GM12873 (cell line): Measurements from ENCODE around the gene GRK7.

Experiments
- TF ChIP-seq, protein P1 (sequence below): IDR thresholded peaks from 2 replicates; pipeline ENCODE4 v1.5.1; 2012; ENCODE audit warnings: low read depth, mild to moderate bottlenecking, moderate library complexity, low read length, control low read depth; ENCODE audit not compliant: insufficient read depth; ENCODE audit errors: missing control alignments

The GRK7 gene

DNA sequence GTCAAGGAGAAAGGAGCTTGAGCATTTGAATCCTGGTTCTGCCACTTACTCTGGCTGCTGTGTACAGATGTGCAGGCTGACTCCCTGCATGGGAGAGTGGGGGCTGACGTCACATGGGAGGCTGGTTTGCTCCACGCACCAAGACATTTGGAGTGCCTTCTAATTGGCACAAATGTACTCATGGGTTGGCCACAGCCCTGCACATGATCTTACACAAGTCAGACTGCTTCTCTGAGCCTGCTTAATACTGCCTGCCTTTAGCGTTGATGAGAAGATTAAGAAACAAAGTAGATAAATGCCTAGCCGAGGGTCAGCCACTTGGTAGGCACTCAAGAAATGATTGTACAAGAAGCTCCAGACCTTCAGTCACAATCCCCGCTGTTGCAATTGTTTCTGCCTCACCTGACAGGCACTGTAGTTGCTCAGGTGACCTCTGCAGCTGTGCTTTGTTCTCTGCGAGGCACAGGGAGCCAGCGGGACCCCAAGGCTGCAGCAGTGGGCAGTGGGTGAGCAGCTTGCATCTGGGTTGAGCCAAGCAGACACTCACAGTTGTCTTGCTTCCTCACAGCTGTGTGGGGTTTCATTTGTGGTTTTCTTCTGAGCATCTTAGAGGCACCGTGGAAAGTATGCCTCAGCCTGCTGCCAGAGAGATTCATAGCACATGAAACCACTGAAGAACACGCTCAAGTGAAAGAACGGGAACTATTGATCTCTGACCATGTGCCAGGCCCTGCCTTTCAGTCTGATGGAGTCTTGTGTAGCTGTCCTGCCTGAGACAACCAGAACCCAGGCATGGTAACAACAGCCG is 33.1 kb downstream of the GRK7 start:
- TF ChIP-seq, protein P1, sequence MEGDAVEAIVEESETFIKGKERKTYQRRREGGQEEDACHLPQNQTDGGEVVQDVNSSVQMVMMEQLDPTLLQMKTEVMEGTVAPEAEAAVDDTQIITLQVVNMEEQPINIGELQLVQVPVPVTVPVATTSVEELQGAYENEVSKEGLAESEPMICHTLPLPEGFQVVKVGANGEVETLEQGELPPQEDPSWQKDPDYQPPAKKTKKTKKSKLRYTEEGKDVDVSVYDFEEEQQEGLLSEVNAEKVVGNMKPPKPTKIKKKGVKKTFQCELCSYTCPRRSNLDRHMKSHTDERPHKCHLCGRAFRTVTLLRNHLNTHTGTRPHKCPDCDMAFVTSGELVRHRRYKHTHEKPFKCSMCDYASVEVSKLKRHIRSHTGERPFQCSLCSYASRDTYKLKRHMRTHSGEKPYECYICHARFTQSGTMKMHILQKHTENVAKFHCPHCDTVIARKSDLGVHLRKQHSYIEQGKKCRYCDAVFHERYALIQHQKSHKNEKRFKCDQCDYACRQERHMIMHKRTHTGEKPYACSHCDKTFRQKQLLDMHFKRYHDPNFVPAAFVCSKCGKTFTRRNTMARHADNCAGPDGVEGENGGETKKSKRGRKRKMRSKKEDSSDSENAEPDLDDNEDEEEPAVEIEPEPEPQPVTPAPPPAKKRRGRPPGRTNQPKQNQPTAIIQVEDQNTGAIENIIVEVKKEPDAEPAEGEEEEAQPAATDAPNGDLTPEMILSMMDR, result no peak

DNA sequence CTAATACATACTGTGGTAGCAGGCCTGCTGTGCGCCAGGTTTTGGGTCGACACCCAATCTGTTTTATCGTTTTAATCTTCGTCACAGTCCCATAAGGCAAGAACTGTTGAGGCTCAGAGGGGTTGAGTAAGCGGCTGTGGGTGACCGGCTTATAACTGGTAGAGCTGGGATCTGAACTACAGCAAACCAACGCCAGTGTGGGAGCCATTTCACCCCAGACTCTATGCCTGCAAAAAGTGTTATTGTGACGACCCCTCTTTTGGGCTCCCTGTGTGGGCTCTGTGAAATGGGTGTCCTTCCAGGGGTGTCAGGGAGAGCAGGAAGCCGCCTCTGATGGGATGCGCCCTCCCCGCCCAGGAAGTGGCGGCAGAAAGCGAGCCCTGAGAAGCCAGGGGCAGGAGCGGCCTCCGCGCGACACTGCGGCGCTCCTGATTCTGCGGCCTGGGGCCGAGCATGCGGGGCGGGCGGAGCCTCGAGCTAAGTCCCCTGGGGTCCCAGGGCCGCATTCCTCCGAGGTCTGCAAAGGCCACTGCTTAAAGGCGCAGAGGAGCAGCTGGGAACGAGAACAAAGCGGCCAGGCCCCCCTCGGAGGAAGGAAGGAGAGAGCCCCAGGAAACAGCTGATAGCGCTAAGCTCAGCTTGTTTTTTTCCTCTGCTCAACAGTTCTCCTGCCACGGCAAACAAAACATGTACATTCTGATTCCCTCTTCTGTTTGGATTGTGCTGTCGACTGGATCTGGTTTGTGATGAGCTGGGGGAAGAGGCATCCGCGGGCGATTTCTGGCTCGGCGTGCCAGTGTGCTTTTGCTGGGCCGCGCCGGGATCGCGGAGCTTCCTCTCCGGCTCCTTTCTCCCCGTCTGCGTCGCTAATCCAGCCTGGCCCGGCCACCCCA is 33.9 kb downstream of the GRK7 start:
- TF ChIP-seq, protein P1, result no peak

DNA sequence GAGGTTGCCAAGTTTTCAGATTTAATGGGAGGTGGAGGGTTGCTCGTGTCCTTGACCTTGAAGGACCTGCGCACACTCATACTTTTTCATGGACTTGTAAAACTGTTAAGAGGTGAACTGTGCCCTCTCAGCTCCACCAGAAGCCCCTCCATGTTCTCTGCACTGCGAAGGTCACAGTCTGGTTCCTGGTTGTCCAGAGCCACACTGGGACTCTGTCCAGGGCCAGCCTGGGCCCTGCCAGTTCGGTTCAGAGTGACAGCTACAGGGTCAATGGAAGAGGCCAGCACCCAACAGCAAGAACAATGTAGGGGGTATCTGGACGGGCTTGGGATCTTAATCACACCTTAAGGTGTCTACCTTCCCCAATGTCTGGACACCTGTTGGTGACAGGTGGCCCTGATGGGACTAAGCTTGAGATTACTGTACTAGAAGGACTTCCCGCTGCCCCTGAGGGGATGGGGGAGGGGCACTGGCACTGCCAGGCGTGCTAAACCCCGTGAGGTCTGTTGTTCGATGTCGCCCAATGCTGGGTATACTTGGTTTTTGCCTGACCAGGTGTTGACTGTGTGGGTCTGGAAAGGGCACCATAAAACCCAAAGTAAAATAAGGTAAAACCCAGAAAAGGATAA is 34.7 kb downstream of the GRK7 start:
- TF ChIP-seq, protein P1, result no peak

DNA sequence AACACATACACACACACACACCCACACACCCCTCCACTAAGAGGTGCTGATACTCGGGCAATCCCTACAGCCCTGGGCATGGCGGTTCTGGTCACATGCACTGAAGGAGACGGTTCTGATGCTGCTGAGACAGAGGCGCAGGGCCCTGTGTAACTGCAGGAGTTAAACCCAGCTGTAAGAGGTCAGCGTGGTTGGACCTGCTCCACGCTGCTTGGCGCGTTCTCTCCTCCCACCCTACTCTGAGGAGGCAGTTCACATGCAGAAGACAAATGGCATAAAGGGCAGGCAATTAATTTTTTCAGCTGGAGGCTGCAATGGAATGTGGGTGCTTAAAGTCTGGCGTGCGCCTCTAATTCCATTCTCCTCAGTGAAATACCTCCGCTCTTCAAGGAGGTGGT is 35.2 kb downstream of the GRK7 start:
- TF ChIP-seq, protein P1, result no peak

DNA sequence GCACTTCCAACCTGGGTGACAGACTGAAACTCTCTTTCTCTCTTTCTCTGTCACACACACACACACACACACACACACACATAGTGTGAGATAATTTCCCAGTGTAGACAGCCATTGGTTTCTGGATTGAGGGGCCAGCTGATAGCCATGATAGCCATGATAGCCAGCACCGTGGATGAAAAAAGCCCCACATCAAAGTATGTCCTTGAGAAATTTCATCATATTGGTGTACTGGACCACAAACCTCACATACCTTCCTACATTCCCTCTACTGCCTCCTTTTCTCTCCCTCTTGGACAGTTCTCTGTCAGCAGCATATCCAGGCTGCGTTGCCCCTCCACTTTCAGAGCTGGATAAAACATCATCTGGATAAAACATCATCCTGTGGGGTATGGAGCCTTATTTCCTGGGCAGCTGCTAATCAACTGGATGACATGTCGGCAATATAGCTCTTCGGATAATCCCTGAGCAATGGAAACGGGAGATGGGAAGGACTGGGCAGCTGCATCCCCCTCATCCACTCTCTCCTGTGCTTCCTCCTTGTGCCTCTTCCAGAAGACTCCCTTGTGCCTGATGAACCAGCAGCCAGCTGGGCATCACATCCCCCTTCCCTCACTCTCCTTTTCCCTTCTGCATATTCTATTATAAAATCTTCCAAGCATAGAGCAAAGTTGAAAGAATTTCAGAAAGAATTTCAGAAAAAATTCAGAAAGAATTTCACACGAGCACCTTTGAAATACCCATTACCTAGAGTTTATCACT is 39.3 kb downstream of the GRK7 start:
- TF ChIP-seq, protein P1, result no peak

DNA sequence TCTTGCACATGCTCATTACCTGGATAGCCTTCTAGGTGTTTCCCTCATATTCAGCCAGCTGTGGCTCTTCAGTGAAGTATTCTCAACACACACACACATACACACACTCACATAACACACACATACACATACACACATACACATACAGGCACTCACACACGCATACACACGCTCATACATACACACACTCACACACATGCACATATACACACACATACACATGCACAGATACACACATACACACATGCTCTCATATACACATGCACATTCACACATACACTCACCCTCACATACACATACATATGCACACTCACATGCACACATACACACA is 41.2 kb downstream of the GRK7 start:
- TF ChIP-seq, protein P1, result no peak
